ENCODE results near the gene ELF2. TPM values are rescaled to one million over a fixed set of nuclear protein-coding genes. Genes with fewer than 3 reads are reported as not detected.
"Not testable (repeated sequence)": the region's sequence is repeated elsewhere in the genome, so short reads cannot be mapped to it uniquely, and the experiment has no call there.

Gene ELF2
- total RNA-seq, 1 donor from 2014 or later = 41.3 TPM

DNA sequence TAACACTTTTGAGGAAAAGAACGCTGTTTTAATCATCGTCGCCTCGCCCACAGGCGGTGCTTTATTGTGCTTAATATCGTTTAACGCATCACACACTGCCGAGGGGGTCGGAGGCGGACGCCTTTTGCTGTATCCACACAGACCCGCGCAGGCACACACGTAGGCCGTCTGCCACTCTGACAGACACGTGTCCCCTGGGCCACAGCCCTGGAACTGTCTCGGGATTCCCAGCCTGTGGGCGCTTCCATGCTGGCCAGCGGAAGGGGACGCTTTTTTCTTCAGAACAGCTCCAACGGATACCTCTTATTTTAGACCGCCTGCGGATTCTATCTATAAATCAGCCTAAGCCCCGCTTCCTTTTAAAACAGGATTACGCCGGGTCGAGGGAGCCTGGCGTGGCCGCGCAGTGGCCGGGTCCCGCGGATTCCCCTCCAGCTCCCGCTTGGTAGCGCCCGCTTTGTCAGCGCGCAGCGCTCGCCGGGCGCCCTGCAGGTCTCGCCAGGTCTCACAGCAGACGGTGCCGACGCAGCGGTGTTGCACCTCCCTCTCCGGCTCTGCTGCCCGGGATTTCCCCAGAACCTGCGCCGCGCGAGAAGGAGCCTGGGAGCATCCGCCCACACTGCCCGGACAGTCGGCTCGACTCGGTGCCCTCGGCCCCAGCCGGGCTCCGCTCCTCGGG, 161.6 kb downstream of the ELF2 start, which contains the start of gene NOCT:
NOCT (plus strand) TSS at position 513 of the 679 bp plus-strand sequence. CDS start 201 bp downstream, outside the sequence.
- intact Hi-C loops (cut with DNase I) = no loop called here
- DNase-seq = peak; percentile 93
- peak; percentile 96 for ATAC-seq (ENCODE audit: poor library complexity)

DNA sequence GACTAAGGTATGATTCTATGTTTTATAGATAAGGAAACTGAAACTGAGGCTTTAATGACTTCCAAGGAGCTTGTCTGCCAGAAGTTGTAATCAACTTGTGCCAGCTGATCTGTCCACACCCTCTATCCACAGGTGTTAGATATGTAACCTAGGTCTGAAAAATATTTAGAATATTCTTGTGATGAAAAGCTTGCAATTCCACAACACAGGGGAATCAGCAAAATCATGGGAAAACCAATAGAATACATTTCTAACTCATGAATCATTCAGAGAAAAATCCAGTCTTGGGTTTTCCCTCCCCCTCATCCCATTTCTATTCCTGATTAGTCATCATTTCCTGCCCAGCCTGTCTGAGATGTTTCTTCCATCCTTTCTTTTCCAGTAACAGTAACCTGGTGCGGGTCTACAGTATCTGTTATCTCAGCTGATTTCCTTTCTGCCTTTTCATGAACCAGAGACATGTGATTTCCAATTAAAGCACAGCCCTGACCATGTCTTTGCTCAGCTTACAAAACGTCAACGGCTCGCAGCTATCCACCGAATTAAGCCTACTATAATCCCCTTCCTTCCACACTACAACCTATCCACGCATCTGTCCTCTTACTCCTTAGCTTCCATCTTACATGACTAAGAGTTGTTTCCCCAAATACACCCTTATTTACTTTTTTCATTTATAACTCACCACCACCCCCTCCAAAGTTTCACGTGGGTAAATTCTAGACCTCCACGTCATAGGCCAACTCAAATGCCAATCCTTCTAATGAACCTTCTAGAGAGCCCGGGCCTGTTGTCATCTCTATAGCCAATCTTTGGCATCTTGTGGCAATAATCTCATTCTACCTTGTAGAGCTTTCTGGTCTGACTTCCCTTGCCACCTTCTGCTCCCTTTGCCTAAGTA, 162.4 kb downstream of the ELF2 start:
- peak; percentile 9 for ATAC-seq (ENCODE audit: poor library complexity)
- DNase-seq = no peak
- intact Hi-C loops (cut with DNase I) = no loop called here

DNA sequence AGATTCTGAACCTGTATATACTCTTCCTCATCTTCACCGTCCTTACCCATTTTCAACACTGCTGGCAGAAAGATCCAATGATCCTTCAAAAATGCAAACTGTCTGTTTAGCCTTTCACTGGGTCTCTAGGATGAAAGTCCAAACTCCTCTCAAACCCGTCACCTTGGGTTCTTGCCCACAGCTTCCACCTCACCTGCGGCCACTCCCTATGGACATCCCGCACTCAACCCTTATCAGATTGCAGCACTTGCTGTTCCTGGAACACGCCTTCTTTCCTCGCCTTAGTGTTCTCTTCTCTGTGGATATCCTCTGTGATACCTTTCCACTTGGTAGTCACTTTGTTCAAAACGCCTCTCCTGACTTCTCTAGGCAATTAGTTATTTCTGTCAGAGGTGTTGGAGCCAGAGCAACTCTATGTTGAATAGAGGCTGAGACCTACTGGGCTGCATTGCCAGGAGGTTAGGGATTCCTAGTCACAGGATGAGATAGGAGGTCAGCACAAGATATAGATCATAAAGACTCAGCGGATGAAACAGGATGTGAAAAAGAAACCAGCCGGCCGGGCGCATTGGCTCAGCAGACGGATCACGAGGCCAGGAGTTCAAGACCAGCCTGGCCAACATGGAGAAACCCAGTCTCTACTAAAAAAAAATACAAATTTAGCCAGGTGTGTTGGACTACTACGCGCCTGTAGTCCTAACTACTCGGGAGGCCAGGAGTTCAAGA, 165.6 kb downstream of the ELF2 start:
- ATAC-seq (ENCODE audit: poor library complexity) = no peak
- no peak for DNase-seq
- intact Hi-C loops (cut with DNase I) = no loop called here

DNA sequence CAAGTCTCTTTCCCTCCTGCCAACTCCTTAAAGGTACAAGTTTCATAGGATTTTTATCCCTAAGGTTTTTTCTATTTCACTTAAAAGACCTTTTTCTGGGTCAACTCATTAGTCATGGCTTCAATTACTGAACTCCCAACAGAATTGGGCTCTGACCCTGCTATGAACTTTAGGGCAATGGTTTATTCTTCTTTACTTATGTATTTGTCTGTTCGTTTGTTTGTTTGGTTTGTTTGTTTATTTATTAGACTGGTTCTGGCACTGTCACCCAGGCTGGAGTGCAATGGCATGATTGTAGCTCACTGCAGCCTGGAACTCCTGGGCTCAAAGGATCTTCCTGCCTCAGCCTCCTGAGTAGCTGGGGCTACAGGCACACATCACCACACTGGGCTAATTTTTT, 167.3 kb downstream of the ELF2 start:
- intact Hi-C loops (cut with DNase I) = no loop called here
- no peak for DNase-seq
- ATAC-seq (ENCODE audit: poor library complexity) = no peak

DNA sequence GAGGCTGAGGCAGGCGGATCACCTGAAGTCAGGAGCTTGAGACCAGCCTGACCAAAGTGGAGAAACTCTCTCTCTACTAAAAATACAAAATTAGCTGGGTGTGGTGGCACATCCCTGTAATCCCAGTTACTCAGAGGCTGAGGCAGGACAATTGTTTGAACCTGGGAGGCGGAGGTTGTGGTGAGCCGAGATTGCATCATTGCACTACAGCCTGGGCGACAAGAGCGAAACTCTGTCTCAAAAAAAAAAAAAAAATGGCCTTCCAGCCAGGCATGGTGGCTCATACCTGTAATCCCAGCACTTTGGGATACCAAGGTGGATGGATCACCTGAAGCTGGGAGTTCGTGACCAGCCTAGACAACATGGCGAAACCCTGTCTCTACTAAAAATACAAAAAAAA, 168.7 kb downstream of the ELF2 start:
- intact Hi-C loops (cut with DNase I); DNase-seq; ATAC-seq (ENCODE audit: poor library complexity): not testable (repeated sequence)

DNA sequence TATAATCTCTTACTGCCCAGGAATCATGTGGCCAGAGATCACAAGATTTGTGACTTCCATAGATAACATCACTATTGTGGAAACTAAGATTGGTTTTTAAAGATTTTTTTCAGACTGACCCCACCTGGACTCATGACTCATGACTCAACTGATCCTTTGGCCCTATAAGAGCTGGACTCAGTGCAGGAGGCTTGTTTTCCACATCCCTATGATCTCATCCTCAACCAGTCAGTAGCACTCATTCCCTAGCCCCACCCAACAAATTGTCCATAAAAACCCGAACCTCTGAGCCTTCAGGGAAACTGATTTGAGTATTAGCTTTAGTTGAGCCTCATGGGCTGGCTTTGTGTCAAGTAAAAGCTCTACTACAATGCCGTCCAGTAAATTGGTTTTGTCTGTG, 169.4 kb downstream of the ELF2 start:
- ATAC-seq (ENCODE audit: poor library complexity) (no peak), DNase-seq (no peak)
- intact Hi-C loops (cut with DNase I) = no loop called here

Other genes starting within 250 kb of the ELF2 start
- 9.4 TPM for gene NOCT, start 161.4 kb downstream of the ELF2 start, total RNA-seq
- 0.48 TPM for gene MGARP, start 103.0 kb upstream of the ELF2 start, total RNA-seq
- 36.6 TPM for gene NAA15, start 124.3 kb upstream of the ELF2 start, total RNA-seq
- 225 TPM for gene NDUFC1, start 125.3 kb upstream of the ELF2 start, total RNA-seq